GM12873 (cell line): ENCODE results near the gene SRGAP3.

ENCODE experiments used
- CTCF ChIP-seq: IDR thresholded peaks from 2 replicates; pipeline ENCODE4 v1.5.1; 2012; ENCODE audit warnings: low read depth, mild to moderate bottlenecking, moderate library complexity, low read length, control low read depth; ENCODE audit not compliant: insufficient read depth; ENCODE audit errors: missing control alignments

SRGAP3 gene

GRCh38 chr3:9023226-9023590 lies 226.2 kb downstream of the SRGAP3 start:
- TF ChIP-seq CTCF, result no peak

GRCh38 chr3:9022305-9023225 lies 226.9 kb downstream of the SRGAP3 start:
- no peak for TF ChIP-seq CTCF

GRCh38 chr3:9021271-9022009 lies 228.0 kb downstream of the SRGAP3 start:
- no peak for TF ChIP-seq CTCF

GRCh38 chr3:9020426-9020825 lies 229.0 kb downstream of the SRGAP3 start:
- no peak for TF ChIP-seq CTCF

- no peak for TF ChIP-seq CTCF
Measured at GRCh38 chr3:9019259-9019961, 230.0 kb downstream of the SRGAP3 start.

GRCh38 chr3:9015250-9015649 lies 234.2 kb downstream of the SRGAP3 start:
- no peak for TF ChIP-seq CTCF
